GM12878 (cell line): ENCODE data around the gene ZNF385D. TPM values are rescaled to one million over a fixed set of nuclear protein-coding genes. Genes with fewer than 3 reads are reported as not detected.

Source experiments
- ATAC-seq: fragments of 200-7000 bp; cut with Tn5 transposase; 3 replicates; pipeline ENCODE4 v1.9.1; 2020; ENCODE audit warnings: mild to moderate bottlenecking, moderate library complexity
- BruUV-seq: library from RNA; stranded (reverse); fragments of 400-500 nt; replicated peaks from 2 replicates; lab custom pipeline; 2021; lab: Mats Ljungman, UMichigan
- CTCF ChIA-PET: fragments of 300-600 bp; sonication (Branson Sonifier 250); formaldehyde crosslinking; extraction: SDS; loops from one replicate; lab custom pipeline; 2021; ENCODE audit warnings: inconsistent platforms; lab: Yijun Ruan, JAX
- POLR2A ChIA-PET: fragments of 350-600 bp; formaldehyde crosslinking; extraction: SDS; loops from one replicate; lab custom pipeline; 2021; ENCODE audit warnings: inconsistent platforms; lab: Charles Lee
- RAD21 ChIA-PET: fragments of 300-600 bp; sonication (Branson Sonifier 250); formaldehyde crosslinking; loops from one replicate; lab custom pipeline; 2023; ENCODE audit warnings: antibody characterized with exemption; ENCODE audit not compliant: unreplicated experiment; lab: Charles Lee
- SMC1A ChIA-PET: fragments of 300-600 bp; sonication (Branson Sonifier 250); formaldehyde crosslinking; loops from one replicate; lab custom pipeline; 2023; ENCODE audit not compliant: unreplicated experiment, uncharacterized antibody; lab: Charles Lee
- DNase-seq: peaks from one replicate; pipeline ENCODE4 v3.0.0-alpha.2; 2011; ENCODE audit warnings: low read depth, low spot score
- FAIRE-seq: peaks from 3 replicates; lab custom pipeline; 2011; peaks lifted over from hg19 to GRCh38; lab: Jason Lieb, UNC
- H2AFZ ChIP-seq: 2 replicates; pipeline ENCODE4 v1.6.0; 2011; ENCODE audit warnings: low read depth, low read length, control low read depth; ENCODE audit not compliant: control insufficient read depth
- H3K27ac ChIP-seq: 2 replicates; pipeline ENCODE4 v1.5.1; 2011; ENCODE audit warnings: control low read depth; ENCODE audit not compliant: control insufficient read depth, insufficient read depth
- H3K27me3 ChIP-seq, 2 experiments: replicated peaks in 1 of 2; 2 replicates each; pipeline versions ENCODE4 v1.6.0 to v1.6.1; 2011; ENCODE audit warnings: low read length in 1 of 2; ENCODE audit not compliant: control insufficient read depth in 2 of 2, insufficient read depth in 2 of 2
- H3K36me3 ChIP-seq, 2 experiments: 2 replicates each; pipeline ENCODE4 v1.5.1; 2011; ENCODE audit warnings: low read length in 1 of 2; ENCODE audit not compliant: control insufficient read depth in 2 of 2, insufficient read depth in 2 of 2
- H3K4me1 ChIP-seq: 2 replicates; pipeline ENCODE4 v1.6.1; 2011; ENCODE audit warnings: mild to moderate bottlenecking, low read length, moderate library complexity, mixed read lengths; ENCODE audit not compliant: control insufficient read depth, insufficient read depth
- H3K4me2 ChIP-seq: 2 replicates; pipeline ENCODE4 v1.6.0; 2011; ENCODE audit warnings: control low read depth; ENCODE audit not compliant: control insufficient read depth, insufficient read depth
- H3K4me3 ChIP-seq: fragments of 200-600 bp; sonication (generic); 2 replicates; pipeline ENCODE4 v1.5.1; 2016
- H3K79me2 ChIP-seq: 2 replicates; pipeline ENCODE4 v1.6.0; 2011; ENCODE audit warnings: low read length; ENCODE audit not compliant: control insufficient read depth, insufficient read depth
- H3K9ac ChIP-seq: 2 replicates; pipeline ENCODE4 v1.8.0; 2011; ENCODE audit warnings: low read length, control low read depth, mixed read lengths; ENCODE audit not compliant: control insufficient read depth, insufficient read depth
- H3K9me3 ChIP-seq: replicated peaks from 3 replicates; pipeline ENCODE4 v1.5.1; 2011; ENCODE audit warnings: mild to moderate bottlenecking, low read length; ENCODE audit not compliant: control insufficient read depth, insufficient read depth
- H4K20me1 ChIP-seq: 2 replicates; pipeline ENCODE4 v1.6.0; 2011; ENCODE audit not compliant: control insufficient read depth, insufficient read depth
- EZH2 ChIP-seq: IDR thresholded peaks from 2 replicates; pipeline ENCODE4 v1.6.1; 2012; ENCODE audit warnings: low read depth, mild to moderate bottlenecking, control low read depth, inconsistent platforms, low read length, borderline replicate concordance; ENCODE audit not compliant: control insufficient read depth
- HDAC2 ChIP-seq: fragments of 200-600 bp; sonication (generic); IDR thresholded peaks from 2 replicates; pipeline ENCODE4 v1.6.1; 2017
- RCOR1 ChIP-seq: conservative IDR thresholded peaks from 2 replicates; pipeline ENCODE4 v1.6.1; 2012; ENCODE audit warnings: low read depth, low read length, improper control_type of control experiment
- TCF3 ChIP-seq: IDR thresholded peaks from 2 replicates; pipeline ENCODE4 v1.6.1; 2012; ENCODE audit warnings: low read depth, mild to moderate bottlenecking, low read length, borderline replicate concordance; ENCODE audit not compliant: insufficient read depth
- in situ Hi-C: fragments of 300-500 bp; cut with MboI; formaldehyde crosslinking; loops from 9 replicates; pipeline ENCODE4 v1.14.3; 2018; ENCODE audit warnings: mixed read lengths
- intact Hi-C: fragments of 100-400 bp; cut with micrococcal nuclease; formaldehyde crosslinking; loops from one replicate; pipeline ENCODE4 v1.14.2; 2022; ENCODE audit not compliant: unreplicated experiment
- polyA plus RNA-seq, 11 experiments: library from polyadenylated mRNA; depleted of rRNA in 4 of 11; unstranded in 6 of 11; stranded (reverse) in 5 of 11; fragments of >200 nt; fragmentation: Nextera tagmentation in 4 of 11; fragmentation: Illumina TruSeq in 1 of 11; extraction: Ambion mirVana in 4 of 11; extraction: Trizol in 1 of 11; gene quantifications; 1 replicate in 1 of 11; 2 replicates in 10 of 11; pipeline versions ENCODE4 v1.2.1 to v1.2.3, GENCODE V29; 2011 to 2016; ENCODE audit warnings: inconsistent platforms in 2 of 11, missing spikeins in 2 of 11, low read depth in 1 of 11
- total RNA-seq, 4 experiments: library from RNA; depleted of rRNA in 3 of 4; stranded (reverse); fragments of >200 nt in 3 of 4; fragmentation: Illumina TruSeq in 1 of 4; extraction: Trizol in 1 of 4; gene quantifications; 2 replicates each; pipeline versions ENCODE4 v1.2.1 to v1.2.3, GENCODE V29; 2013 to 2021
- TF ChIP-seq, protein P1 (sequence below): IDR thresholded peaks from 2 replicates; pipeline ENCODE4 v1.6.1; 2011; ENCODE audit warnings: low read depth, mild to moderate bottlenecking, low read length, moderate library complexity, borderline replicate concordance; ENCODE audit errors: extremely low read depth
- TF ChIP-seq, protein P2 (sequence below): fragments of 450-650 bp; formaldehyde crosslinking; IDR thresholded peaks from 2 replicates; pipeline ENCODE4 v1.4.0; 2022; ENCODE audit warnings: mild to moderate bottlenecking, moderate library complexity
- TF ChIP-seq, protein P3 (sequence below): IDR thresholded peaks from 2 replicates; pipeline ENCODE4 v1.6.1; 2011; ENCODE audit warnings: low read depth, low read length, improper control_type of control experiment, borderline replicate concordance
- TF ChIP-seq, protein P4 (sequence below): fragments of 450-650 bp; IDR thresholded peaks from 2 replicates; pipeline ENCODE4 v1.6.1; 2018; ENCODE audit warnings: mild to moderate bottlenecking, low read depth, moderate library complexity; ENCODE audit not compliant: partially characterized antibody
- TF ChIP-seq, protein P5 (sequence below): IDR thresholded peaks from 2 replicates; pipeline ENCODE4 v1.6.1; 2012; ENCODE audit warnings: low read depth, low read length, improper control_type of control experiment
- TF ChIP-seq, protein P6 (sequence below): IDR thresholded peaks from 2 replicates; pipeline ENCODE4 v1.6.1; 2012; ENCODE audit warnings: low read depth, low read length, improper control_type of control experiment
- TF ChIP-seq, protein P7 (sequence below): IDR thresholded peaks from 2 replicates; pipeline ENCODE4 v1.6.1; 2012; ENCODE audit warnings: low read length, inconsistent platforms

Gene ZNF385D
- total and polyA plus RNA-seq, 10 of the 15 experiments (the other 5 are each of a cell fraction or from before 2014, with no cell fraction given) = 0.01 to 0.62 (median 0.18) TPM; not detected in 5

DNA sequence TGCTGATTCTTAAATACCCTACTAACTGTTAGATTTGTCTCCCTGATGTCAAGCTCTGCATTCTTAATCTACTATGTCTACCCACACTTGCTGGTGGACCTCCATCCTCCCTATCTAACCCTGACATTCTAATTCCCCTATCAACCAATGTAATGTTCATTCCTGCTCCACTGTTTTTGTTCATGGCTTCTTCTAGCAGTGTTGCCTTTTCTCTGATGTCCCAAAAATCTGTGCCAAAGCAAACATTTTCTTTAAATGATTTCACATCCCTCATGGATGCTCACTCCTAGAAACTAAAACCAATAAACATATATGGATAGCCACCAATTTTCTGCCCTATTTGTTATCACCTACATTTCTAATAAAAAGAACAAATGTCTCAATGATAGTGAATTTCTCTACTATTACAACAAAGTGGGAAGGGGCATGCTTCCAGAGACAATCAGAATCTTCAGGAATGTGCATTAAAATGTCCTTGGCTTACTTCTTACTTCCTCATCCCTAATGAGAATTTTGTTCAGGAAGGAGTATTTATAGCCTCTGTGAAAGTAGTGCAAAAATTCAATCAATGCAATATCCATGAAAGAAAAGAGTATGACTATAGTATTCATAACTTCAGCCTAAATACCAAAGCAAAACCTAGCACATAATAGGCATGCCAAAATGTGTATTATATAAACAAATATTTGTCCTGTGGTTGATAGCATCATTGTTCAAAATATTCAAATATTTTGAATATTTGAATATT is 273.3 kb downstream of the ZNF385D start:
- no TSS peak for BruUV-seq
- no peaks in the 10 kb centered on the region for H3K9me3 ChIP-seq
- H3K9ac ChIP-seq = no peak overlapping the region
- no peak for DNase-seq
- H2AFZ ChIP-seq = no peak overlapping the region
- H3K79me2 ChIP-seq = no peaks in the 10 kb centered on the region
- ChIA-PET SMC1A (no interaction called here), CTCF (no interaction called here), POLR2A (interaction anchor here (0.6 kb wide), 1 partner anchor 33 kb away, joined by 4 read pairs; no protein-coding TSS in a partner anchor), RAD21 (no interaction called here)
- in situ Hi-C loops (loop anchor here (25.0 kb wide), 1 partner anchor 1140 kb away; no protein-coding TSS in a partner anchor), intact Hi-C loops (no loop called here)
- no peaks in the 10 kb centered on the region for H3K4me1 ChIP-seq
- no peak overlapping the region for H3K4me2 ChIP-seq
- no peak for FAIRE-seq
- H3K36me3 ChIP-seq = no peaks in the 10 kb centered on the region
- no peaks in the 10 kb centered on the region for H4K20me1 ChIP-seq
- no peak for ATAC-seq
- no peak overlapping the region for H3K27ac ChIP-seq
- no peaks in the 10 kb centered on the region for H3K27me3 ChIP-seq
- H3K4me3 ChIP-seq = no peak overlapping the region
- no peak for TF ChIP-seq HDAC2
- TF ChIP-seq, protein P1, sequence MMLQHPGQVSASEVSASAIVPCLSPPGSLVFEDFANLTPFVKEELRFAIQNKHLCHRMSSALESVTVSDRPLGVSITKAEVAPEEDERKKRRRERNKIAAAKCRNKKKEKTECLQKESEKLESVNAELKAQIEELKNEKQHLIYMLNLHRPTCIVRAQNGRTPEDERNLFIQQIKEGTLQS = no peak
- no peak for TF ChIP-seq RCOR1
- TF ChIP-seq, protein P2, sequence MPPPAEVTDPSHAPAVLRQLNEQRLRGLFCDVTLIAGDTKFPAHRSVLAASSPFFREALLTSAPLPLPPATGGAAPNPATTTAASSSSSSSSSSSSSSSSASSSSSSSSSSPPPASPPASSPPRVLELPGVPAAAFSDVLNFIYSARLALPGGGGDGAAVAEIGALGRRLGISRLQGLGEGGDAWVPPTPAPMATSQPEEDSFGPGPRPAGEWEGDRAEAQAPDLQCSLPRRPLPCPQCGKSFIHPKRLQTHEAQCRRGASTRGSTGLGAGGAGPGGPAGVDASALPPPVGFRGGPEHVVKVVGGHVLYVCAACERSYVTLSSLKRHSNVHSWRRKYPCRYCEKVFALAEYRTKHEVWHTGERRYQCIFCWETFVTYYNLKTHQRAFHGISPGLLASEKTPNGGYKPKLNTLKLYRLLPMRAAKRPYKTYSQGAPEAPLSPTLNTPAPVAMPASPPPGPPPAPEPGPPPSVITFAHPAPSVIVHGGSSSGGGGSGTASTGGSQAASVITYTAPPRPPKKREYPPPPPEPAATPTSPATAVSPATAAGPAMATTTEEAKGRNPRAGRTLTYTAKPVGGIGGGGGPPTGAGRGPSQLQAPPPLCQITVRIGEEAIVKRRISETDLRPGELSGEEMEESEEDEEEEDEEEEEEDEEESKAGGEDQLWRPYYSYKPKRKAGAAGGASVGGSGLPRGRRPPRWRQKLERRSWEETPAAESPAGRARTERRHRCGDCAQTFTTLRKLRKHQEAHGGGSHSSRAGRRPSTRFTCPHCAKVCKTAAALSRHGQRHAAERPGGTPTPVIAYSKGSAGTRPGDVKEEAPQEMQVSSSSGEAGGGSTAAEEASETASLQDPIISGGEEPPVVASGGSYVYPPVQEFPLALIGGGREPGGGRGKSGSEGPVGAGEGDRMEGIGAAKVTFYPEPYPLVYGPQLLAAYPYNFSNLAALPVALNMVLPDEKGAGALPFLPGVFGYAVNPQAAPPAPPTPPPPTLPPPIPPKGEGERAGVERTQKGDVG (CRISPR knock-in tag) = no peak
- TF ChIP-seq, protein P3, sequence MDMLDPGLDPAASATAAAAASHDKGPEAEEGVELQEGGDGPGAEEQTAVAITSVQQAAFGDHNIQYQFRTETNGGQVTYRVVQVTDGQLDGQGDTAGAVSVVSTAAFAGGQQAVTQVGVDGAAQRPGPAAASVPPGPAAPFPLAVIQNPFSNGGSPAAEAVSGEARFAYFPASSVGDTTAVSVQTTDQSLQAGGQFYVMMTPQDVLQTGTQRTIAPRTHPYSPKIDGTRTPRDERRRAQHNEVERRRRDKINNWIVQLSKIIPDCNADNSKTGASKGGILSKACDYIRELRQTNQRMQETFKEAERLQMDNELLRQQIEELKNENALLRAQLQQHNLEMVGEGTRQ = no peak
- no peak for TF ChIP-seq EZH2
- TF ChIP-seq, protein P4, sequence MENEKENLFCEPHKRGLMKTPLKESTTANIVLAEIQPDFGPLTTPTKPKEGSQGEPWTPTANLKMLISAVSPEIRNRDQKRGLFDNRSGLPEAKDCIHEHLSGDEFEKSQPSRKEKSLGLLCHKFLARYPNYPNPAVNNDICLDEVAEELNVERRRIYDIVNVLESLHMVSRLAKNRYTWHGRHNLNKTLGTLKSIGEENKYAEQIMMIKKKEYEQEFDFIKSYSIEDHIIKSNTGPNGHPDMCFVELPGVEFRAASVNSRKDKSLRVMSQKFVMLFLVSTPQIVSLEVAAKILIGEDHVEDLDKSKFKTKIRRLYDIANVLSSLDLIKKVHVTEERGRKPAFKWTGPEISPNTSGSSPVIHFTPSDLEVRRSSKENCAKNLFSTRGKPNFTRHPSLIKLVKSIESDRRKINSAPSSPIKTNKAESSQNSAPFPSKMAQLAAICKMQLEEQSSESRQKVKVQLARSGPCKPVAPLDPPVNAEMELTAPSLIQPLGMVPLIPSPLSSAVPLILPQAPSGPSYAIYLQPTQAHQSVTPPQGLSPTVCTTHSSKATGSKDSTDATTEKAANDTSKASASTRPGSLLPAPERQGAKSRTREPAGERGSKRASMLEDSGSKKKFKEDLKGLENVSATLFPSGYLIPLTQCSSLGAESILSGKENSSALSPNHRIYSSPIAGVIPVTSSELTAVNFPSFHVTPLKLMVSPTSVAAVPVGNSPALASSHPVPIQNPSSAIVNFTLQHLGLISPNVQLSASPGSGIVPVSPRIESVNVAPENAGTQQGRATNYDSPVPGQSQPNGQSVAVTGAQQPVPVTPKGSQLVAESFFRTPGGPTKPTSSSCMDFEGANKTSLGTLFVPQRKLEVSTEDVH = no peak
- TF ChIP-seq TCF3 = no peak
- TF ChIP-seq, protein P5, sequence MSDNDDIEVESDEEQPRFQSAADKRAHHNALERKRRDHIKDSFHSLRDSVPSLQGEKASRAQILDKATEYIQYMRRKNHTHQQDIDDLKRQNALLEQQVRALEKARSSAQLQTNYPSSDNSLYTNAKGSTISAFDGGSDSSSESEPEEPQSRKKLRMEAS = no peak
- TF ChIP-seq, protein P6, sequence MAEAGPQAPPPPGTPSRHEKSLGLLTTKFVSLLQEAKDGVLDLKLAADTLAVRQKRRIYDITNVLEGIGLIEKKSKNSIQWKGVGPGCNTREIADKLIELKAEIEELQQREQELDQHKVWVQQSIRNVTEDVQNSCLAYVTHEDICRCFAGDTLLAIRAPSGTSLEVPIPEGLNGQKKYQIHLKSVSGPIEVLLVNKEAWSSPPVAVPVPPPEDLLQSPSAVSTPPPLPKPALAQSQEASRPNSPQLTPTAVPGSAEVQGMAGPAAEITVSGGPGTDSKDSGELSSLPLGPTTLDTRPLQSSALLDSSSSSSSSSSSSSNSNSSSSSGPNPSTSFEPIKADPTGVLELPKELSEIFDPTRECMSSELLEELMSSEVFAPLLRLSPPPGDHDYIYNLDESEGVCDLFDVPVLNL = no peak
- TF ChIP-seq, protein P7, sequence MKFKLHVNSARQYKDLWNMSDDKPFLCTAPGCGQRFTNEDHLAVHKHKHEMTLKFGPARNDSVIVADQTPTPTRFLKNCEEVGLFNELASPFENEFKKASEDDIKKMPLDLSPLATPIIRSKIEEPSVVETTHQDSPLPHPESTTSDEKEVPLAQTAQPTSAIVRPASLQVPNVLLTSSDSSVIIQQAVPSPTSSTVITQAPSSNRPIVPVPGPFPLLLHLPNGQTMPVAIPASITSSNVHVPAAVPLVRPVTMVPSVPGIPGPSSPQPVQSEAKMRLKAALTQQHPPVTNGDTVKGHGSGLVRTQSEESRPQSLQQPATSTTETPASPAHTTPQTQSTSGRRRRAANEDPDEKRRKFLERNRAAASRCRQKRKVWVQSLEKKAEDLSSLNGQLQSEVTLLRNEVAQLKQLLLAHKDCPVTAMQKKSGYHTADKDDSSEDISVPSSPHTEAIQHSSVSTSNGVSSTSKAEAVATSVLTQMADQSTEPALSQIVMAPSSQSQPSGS = no peak
